G401.6 (cell line): ENCODE measurements around the gene DOCK2.
"Not testable (repeated sequence)": the region's sequence is repeated elsewhere in the genome, so short reads cannot be mapped to it uniquely, and the experiment has no call there.

ENCODE experiments used
- FAIRE-seq: peaks from 2 replicates; lab custom pipeline; 2012; peaks lifted over from hg19 to GRCh38; lab: Jason Lieb, UNC

The DOCK2 gene

DNA sequence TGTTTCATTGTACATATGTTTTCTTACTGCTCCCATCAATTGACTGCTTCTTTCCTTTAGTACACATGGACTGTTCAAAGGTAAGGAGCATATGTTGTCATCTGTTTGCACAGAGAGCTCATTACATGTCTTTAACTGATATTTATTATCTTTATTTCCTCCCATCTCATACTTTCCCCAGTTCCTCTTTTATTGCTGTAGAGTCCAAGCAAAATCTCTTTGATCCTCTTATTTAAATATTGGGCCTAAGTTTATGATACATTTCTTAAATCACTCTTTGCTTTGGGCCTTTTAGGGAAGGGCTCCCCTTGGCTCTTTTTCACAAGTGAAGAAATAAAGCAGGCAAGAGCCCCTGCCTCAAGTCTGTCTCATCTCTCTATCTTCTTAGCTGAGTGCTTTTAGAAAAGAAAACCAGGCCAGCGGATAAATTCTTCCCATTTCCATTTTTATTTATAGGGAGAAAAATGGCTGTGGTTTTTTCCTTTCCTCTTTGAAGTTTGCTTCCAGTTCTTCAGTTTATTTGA lies 152.4 kb downstream of the DOCK2 start:
- FAIRE-seq, result no peak

DNA sequence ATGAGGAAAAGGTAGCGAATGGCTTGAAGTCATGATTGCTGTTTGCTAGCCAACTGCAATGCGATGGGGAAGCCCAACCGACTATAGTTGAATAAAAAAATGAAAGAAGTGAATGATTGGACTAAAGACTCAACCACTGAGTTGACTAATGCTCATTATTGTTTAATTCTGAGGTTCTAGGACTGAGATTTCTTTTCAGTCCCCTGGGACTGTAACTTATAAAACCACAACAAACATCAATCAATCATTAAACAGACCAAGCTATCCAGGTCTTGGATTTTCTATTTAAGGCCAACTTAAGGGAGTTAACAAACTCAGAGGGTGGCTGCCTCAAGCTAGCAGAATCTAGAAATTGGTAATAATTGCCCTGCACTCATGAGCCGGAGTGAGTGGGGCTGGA lies 154.2 kb downstream of the DOCK2 start:
- no peak for FAIRE-seq

- FAIRE-seq, result no peak
Observed at GRCh38 chr5:169795338-169795737, 158.3 kb downstream of the DOCK2 start.

- no peak for FAIRE-seq
Observed at GRCh38 chr5:169796731-169797130, 159.7 kb downstream of the DOCK2 start.

DNA sequence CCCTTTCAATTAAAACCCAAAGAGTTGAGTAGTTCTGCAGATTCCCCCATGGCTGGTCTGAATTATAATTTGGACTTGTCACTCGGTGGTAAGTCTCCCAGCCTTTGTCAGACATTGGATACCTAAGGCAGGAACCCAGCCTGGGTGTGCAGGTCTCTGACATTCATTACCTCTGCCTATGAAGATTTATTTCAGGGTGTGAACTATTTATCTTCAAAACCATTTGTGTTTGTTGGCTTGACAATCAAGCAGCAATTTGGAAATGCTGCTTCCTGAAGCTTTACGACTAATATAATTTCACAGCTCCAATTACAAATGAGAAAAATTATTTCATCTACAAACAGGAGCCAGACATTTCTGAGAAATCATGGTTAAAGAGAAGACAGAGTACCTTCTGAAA lies 160.5 kb downstream of the DOCK2 start:
- no peak for FAIRE-seq

DNA sequence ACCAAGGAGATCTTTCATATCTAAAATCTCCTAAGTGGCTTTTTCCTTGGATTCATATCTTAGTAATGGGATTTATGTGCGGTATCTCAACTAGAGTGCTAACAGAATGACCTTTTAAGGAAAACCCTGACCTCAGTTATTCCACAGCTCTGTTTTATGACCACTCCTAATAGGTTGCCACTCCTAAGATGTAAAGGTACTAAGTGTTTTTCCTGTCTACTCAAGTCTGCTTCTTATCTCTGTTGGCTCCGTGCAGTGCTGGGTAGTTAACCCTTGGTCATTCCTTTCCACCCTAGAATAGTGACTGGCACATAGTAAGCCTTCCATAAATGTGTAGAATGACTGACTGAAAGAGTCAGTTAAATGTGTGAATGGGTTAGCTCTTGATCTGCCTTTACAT lies 161.4 kb downstream of the DOCK2 start:
- FAIRE-seq, result no peak

DNA sequence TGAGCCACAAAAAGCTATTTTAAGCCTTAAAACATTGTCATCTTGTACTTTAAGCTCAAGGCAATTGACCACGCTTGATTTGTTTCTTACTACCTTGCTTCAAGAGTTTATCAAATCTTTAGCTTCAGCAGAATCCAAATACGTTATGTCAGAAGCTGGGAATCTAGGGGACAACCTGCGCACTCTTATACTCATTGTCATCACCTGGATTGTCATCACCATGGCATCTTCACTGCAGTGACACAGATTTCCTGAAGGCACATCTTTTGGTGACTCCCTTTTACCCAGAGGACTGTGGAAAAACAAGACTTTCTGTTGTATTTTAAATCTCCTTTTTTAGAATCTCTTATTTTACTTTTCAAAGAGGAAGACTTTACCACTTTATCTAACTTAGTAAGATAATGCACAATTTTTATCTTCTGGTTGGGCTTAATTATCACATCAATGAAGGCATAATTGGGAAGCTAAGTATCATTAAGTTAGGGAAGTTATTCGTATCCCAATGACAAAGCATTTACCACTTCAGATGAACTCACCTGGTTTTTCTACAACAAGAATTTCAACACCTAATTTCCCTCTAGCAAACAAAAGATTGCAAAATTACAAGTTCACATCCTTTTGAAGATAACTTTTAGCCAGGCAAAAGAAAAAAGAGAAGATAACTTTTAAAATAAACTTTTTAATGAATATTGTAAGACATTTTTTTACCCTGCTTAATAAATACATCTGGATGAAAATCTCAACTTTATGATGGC lies 162.0 kb downstream of the DOCK2 start:
- no peak for FAIRE-seq

DNA sequence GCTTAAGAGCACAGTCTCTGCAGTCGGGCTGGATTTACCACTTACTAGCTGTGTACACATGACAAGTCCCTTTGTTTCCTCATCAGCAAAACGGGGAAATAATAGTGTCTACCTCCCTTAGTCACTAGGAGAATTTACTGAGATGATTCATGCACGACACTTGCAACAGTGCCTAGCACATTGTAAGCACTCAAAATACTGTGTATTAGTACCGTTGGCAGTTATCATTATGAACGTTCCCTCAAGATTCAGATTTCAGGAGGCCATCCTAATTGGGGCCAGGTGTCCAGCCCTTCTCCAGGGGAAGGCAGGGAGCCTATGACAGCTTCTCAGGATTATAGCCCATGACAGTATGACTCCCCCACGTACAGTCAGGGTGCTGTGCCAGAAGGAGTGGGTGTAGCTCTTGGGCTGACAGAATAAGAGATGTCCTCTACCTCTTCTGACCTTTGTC lies 164.3 kb downstream of the DOCK2 start:
- no peak for FAIRE-seq

GRCh38 chr5:169801781-169802180 lies 164.7 kb downstream of the DOCK2 start:
- no peak for FAIRE-seq

GRCh38 chr5:169803077-169803981 lies 166.3 kb downstream of the DOCK2 start:
- FAIRE-seq, result no peak

- FAIRE-seq, result no peak
Observed at GRCh38 chr5:169804861-169805260, 167.8 kb downstream of the DOCK2 start.

GRCh38 chr5:169805527-169805934 lies 168.5 kb downstream of the DOCK2 start:
- FAIRE-seq, result no peak

- no peak for FAIRE-seq
Observed at GRCh38 chr5:169805937-169806700, 169.0 kb downstream of the DOCK2 start.

DNA sequence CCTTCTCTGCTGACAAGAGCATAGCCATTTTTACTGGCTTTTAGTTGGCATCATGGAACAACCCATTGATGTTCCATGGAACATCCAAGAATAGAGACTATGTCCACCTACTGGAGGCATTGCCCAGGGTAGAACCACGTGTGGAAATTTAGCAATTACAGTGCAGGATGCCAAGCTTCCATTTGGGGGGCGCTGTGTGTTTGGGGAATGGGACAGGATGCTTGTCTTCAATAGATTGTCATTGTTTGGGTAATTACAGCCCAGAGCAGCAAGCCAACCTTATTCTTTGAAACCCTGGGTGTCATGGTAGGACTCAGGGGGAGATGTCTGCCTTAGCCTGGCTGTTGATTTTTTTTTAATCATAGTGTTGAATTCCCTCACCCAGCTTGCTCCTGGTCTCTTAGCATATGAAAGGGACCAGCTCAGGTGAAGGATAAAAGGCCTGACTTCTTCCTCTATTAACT lies 171.1 kb downstream of the DOCK2 start:
- no peak for FAIRE-seq

- FAIRE-seq, result not testable (repeated sequence)
Observed at GRCh38 chr5:169808880-169809279, 171.8 kb downstream of the DOCK2 start.

- FAIRE-seq, result no peak
Observed at GRCh38 chr5:169809281-169809680, 172.2 kb downstream of the DOCK2 start.

- no peak for FAIRE-seq
Observed at GRCh38 chr5:169810524-169810923, 173.4 kb downstream of the DOCK2 start.

DNA sequence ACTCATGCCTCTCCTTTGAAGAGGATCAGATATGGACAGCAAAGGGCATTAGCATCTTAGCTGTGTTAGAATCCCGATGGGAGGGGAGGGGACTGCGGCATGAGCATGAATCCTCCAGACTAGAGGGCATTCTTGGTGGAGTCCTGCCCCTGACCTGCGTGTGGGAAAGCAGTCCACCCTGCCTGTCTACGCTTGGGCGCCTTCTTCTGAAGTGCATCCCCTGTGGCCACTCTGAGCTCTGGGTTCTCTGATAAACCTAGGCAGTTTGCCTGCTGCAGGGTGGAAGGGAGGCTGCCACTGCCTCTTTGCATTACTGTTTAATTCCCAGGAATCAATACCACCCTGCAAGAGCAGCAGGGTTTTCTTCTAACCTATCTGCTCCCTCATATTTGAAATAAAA lies 173.9 kb downstream of the DOCK2 start:
- FAIRE-seq, result no peak

GRCh38 chr5:169811680-169812079 lies 174.6 kb downstream of the DOCK2 start:
- no peak for FAIRE-seq

DNA sequence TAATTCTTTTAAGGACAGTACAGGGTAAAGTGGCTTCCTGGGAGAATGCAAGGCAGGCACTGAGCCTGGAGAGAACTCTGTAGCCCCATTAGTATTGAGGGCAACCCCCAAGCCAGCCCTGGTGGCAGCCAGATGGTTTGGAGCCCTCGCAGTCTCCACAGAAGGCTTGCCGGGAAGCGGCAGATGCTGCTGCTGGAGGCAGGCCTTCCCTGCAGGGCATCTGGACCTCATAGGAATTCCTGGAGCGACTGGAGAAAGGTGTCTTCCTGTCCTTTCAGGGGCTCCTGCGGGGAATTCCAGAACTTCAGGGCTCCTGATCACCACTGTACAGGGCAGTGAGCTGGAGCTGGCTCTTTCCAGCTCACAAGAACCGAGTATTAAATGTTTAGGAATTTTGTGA lies 175.7 kb downstream of the DOCK2 start:
- no peak for FAIRE-seq

GRCh38 chr5:169814045-169814444 lies 177.0 kb downstream of the DOCK2 start:
- no peak for FAIRE-seq

DNA sequence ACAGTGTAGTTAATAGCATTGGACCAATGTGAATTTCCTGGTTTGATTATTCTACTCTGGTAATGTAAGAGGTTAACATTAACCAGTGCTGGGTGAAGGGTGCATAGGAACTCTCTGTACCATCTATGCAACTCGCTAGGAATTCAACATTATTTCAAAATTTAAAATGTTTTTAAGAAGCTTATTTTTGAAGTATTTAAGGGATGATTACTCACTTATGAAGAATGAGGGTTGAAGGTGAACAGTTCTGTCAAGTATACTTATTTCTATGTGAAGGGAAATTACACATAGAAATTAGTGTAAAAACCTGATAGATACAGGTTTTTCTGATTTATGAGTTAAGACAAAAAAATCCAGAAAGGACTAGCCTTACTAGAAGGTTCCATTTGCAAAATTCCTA lies 177.4 kb downstream of the DOCK2 start:
- FAIRE-seq, result no peak
